Measurements from ENCODE around the gene GAB1. TPM values are rescaled to one million over a fixed set of nuclear protein-coding genes. Genes with fewer than 3 reads are reported as not detected.

GAB1 gene
- 10 to 100 TPM in 6 of 8 experiments, 1 to 10 TPM in 2; 7.5 to 73.2 (median 14.8) TPM for total RNA-seq

GRCh38 chr4:143336781-143337599, at the start of gene GAB1:
Gene GAB1, plus strand, starts transcription at chr4:143336876. Its CDS starts 313 bp downstream, at chr4:143337189.
- peak; percentile 61 to 79 (median 72) for ATAC-seq (replicated peaks in 6 of 8)
- WGBS, 10 experiments, result 0% methylated on average over 3 to 10 of the region's 81 CpGs; no CpG with 5 or more reads in 8 of the 10 experiments
- H3K27ac ChIP-seq, result peak within 1 kb of the TSS; percentile 41 to 75
- peak within 1 kb of the TSS; percentile 71 to 97 (median 88) for H3K4me3 ChIP-seq
- peaks cover 0 to 7% of the 10 kb centered on the region in 2 donors for H3K4me1 ChIP-seq (replicated peaks in 1 of 2)
- in situ Hi-C loops (cut with MboI; ENCODE audit: low pct_unique_long_range_greater_than_20kb in 2 of 9, low sequenced_read_pairs in 9 of 9, unreplicated experiment in 9 of 9), result loop anchor here in 1 of 9 experiments (25.0 kb wide), 1 partner anchor 125 kb away; no protein-coding TSS in a partner anchor

- ATAC-seq (replicated peaks in 6 of 8), result peak in 2 of 8 experiments; percentile 6 to 7
- 0 to 80% (median 65%) methylated on average over 1 to 3 of the region's 3 CpGs; no CpG with 5 or more reads in 2 of the 10 experiments for WGBS, 10 experiments
- in situ Hi-C loops (cut with MboI; ENCODE audit: low pct_unique_long_range_greater_than_20kb in 2 of 9, low sequenced_read_pairs in 9 of 9, unreplicated experiment in 9 of 9), result no loop called here
- H3K4me1 ChIP-seq (replicated peaks in 1 of 2), result no peaks in the 10 kb centered on the region
- no peak overlapping the region for H3K27ac ChIP-seq
- no peak overlapping the region for H3K4me3 ChIP-seq
Observed at GRCh38 chr4:143287572-143287923, 49.1 kb upstream of the GAB1 start.

GRCh38 chr4:143288171-143288570, 48.5 kb upstream of the GAB1 start:
- Histone ChIP-seq H3K4me3 (no peak overlapping the region), H3K4me1 (replicated peaks in 1 of 2) (no peaks in the 10 kb centered on the region), H3K27ac (no peak overlapping the region)
- 42 to 100% (median 89%) methylated on average over 1 to 4 of the region's 4 CpGs; no CpG with 5 or more reads in 1 of the 10 experiments for WGBS, 10 experiments
- ATAC-seq (replicated peaks in 6 of 8), result no peak
- in situ Hi-C loops (cut with MboI; ENCODE audit: low pct_unique_long_range_greater_than_20kb in 2 of 9, low sequenced_read_pairs in 9 of 9, unreplicated experiment in 9 of 9), result no loop called here

- ATAC-seq (replicated peaks in 6 of 8), result no peak
- in situ Hi-C loops (cut with MboI; ENCODE audit: low pct_unique_long_range_greater_than_20kb in 2 of 9, low sequenced_read_pairs in 9 of 9, unreplicated experiment in 9 of 9), result no loop called here
- H3K27ac ChIP-seq, result no peak overlapping the region
- no peaks in the 10 kb centered on the region for H3K4me1 ChIP-seq (replicated peaks in 1 of 2)
- no peak overlapping the region for H3K4me3 ChIP-seq
Observed at GRCh38 chr4:143289370-143289769, 47.3 kb upstream of the GAB1 start.

- in situ Hi-C loops (cut with MboI; ENCODE audit: low pct_unique_long_range_greater_than_20kb in 2 of 9, low sequenced_read_pairs in 9 of 9, unreplicated experiment in 9 of 9), result no loop called here
- H3K4me1 ChIP-seq (replicated peaks in 1 of 2), result no peaks in the 10 kb centered on the region
- H3K27ac ChIP-seq, result no peak overlapping the region
- ATAC-seq (replicated peaks in 6 of 8), result no peak
- H3K4me3 ChIP-seq, result no peak overlapping the region
Observed at GRCh38 chr4:143291314-143291713, 45.4 kb upstream of the GAB1 start.

GRCh38 chr4:143292858-143293257, 43.8 kb upstream of the GAB1 start:
- Histone ChIP-seq H3K4me1 (replicated peaks in 1 of 2) (no peaks in the 10 kb centered on the region), H3K4me3 (no peak overlapping the region), H3K27ac (no peak overlapping the region)
- WGBS, 10 experiments, result 67 to 100% (median 88%) methylated on average over 1 of the region's 1 CpG; no CpG with 5 or more reads in 7 of the 10 experiments
- in situ Hi-C loops (cut with MboI; ENCODE audit: low pct_unique_long_range_greater_than_20kb in 2 of 9, low sequenced_read_pairs in 9 of 9, unreplicated experiment in 9 of 9), result no loop called here
- ATAC-seq (replicated peaks in 6 of 8), result no peak

- in situ Hi-C loops (cut with MboI; ENCODE audit: low pct_unique_long_range_greater_than_20kb in 2 of 9, low sequenced_read_pairs in 9 of 9, unreplicated experiment in 9 of 9), result no loop called here
- WGBS, 10 experiments, result 0 to 86% (median 13%) methylated on average over 1 to 3 of the region's 3 CpGs; no CpG with 5 or more reads in 3 of the 10 experiments
- peak in 3 of 8 experiments; percentile 87 to 96 (median 92) for ATAC-seq (replicated peaks in 6 of 8)
- Histone ChIP-seq H3K4me3 (no peak overlapping the region), H3K27ac (no peak overlapping the region), H3K4me1 (replicated peaks in 1 of 2) (no peaks in the 10 kb centered on the region)
Observed at GRCh38 chr4:143294310-143294709, 42.4 kb upstream of the GAB1 start.

- Histone ChIP-seq H3K4me1 (replicated peaks in 1 of 2) (no peaks in the 10 kb centered on the region), H3K27ac (no peak overlapping the region), H3K4me3 (no peak overlapping the region)
- in situ Hi-C loops (cut with MboI; ENCODE audit: low pct_unique_long_range_greater_than_20kb in 2 of 9, low sequenced_read_pairs in 9 of 9, unreplicated experiment in 9 of 9), result no loop called here
- ATAC-seq (replicated peaks in 6 of 8), result peak in 1 of 8 experiments; percentile 23
- 21 to 100% (median 67%) methylated on average over 1 to 4 of the region's 4 CpGs for WGBS, 10 experiments
Observed at GRCh38 chr4:143294710-143295275, 41.9 kb upstream of the GAB1 start.

GRCh38 chr4:143296397-143297067, 40.1 kb upstream of the GAB1 start:
- WGBS, 10 experiments, result 61 to 100% (median 77%) methylated on average over 2 to 6 of the region's 6 CpGs
- Histone ChIP-seq H3K4me3 (no peak overlapping the region), H3K27ac (no peak overlapping the region), H3K4me1 (replicated peaks in 1 of 2) (no peaks in the 10 kb centered on the region)
- no peak for ATAC-seq (replicated peaks in 6 of 8)
- in situ Hi-C loops (cut with MboI; ENCODE audit: low pct_unique_long_range_greater_than_20kb in 2 of 9, low sequenced_read_pairs in 9 of 9, unreplicated experiment in 9 of 9), result no loop called here

GRCh38 chr4:143300860-143301259, 35.8 kb upstream of the GAB1 start:
- H3K27ac ChIP-seq, result no peak overlapping the region
- H3K4me3 ChIP-seq, result no peak overlapping the region
- no peaks in the 10 kb centered on the region for H3K4me1 ChIP-seq (replicated peaks in 1 of 2)
- in situ Hi-C loops (cut with MboI; ENCODE audit: low pct_unique_long_range_greater_than_20kb in 2 of 9, low sequenced_read_pairs in 9 of 9, unreplicated experiment in 9 of 9), result no loop called here
- WGBS, 10 experiments, result 70 to 100% (median 76%) methylated on average over 1 to 2 of the region's 2 CpGs; no CpG with 5 or more reads in 6 of the 10 experiments
- ATAC-seq (replicated peaks in 6 of 8), result no peak

GRCh38 chr4:143302536-143302935, 34.1 kb upstream of the GAB1 start:
- Histone ChIP-seq H3K4me3 (no peak overlapping the region), H3K4me1 (replicated peaks in 1 of 2) (no peaks in the 10 kb centered on the region), H3K27ac (no peak overlapping the region)
- WGBS, 10 experiments, result 0 to 40% (median 10%) methylated on average over 1 of the region's 1 CpG; no CpG with 5 or more reads in 4 of the 10 experiments
- ATAC-seq (replicated peaks in 6 of 8), result peak in 3 of 8 experiments; percentile 73 to 96 (median 87)
- in situ Hi-C loops (cut with MboI; ENCODE audit: low pct_unique_long_range_greater_than_20kb in 2 of 9, low sequenced_read_pairs in 9 of 9, unreplicated experiment in 9 of 9), result no loop called here

- H3K4me1 ChIP-seq (replicated peaks in 1 of 2), result no peaks in the 10 kb centered on the region
- H3K27ac ChIP-seq, result no peak overlapping the region
- in situ Hi-C loops (cut with MboI; ENCODE audit: low pct_unique_long_range_greater_than_20kb in 2 of 9, low sequenced_read_pairs in 9 of 9, unreplicated experiment in 9 of 9), result no loop called here
- no peak for ATAC-seq (replicated peaks in 6 of 8)
- H3K4me3 ChIP-seq, result no peak overlapping the region
- 67 to 100% (median 84%) methylated on average over 1 to 3 of the region's 3 CpGs; no CpG with 5 or more reads in 3 of the 10 experiments for WGBS, 10 experiments
Observed at GRCh38 chr4:143306788-143307187, 29.9 kb upstream of the GAB1 start.

GRCh38 chr4:143307531-143307930, 29.1 kb upstream of the GAB1 start:
- no peaks in the 10 kb centered on the region for H3K4me1 ChIP-seq (replicated peaks in 1 of 2)
- no peak overlapping the region for H3K27ac ChIP-seq
- in situ Hi-C loops (cut with MboI; ENCODE audit: low pct_unique_long_range_greater_than_20kb in 2 of 9, low sequenced_read_pairs in 9 of 9, unreplicated experiment in 9 of 9), result no loop called here
- H3K4me3 ChIP-seq, result no peak overlapping the region
- 20 to 71% (median 34%) methylated on average over 1 of the region's 1 CpG; no CpG with 5 or more reads in 6 of the 10 experiments for WGBS, 10 experiments
- ATAC-seq (replicated peaks in 6 of 8), result peak in 3 of 8 experiments; percentile 23 to 98 (median 86)
